ENCODE measurements around the gene ELOVL7. TPM values are rescaled to one million over a fixed set of nuclear protein-coding genes. Genes with fewer than 3 reads are reported as not detected.

Gene ELOVL7
- total and polyA plus RNA-seq, 2 donors (not counting 3 experiments of a cell fraction or from before 2014, with no cell fraction given), result 0.01 to 0.09 TPM

DNA sequence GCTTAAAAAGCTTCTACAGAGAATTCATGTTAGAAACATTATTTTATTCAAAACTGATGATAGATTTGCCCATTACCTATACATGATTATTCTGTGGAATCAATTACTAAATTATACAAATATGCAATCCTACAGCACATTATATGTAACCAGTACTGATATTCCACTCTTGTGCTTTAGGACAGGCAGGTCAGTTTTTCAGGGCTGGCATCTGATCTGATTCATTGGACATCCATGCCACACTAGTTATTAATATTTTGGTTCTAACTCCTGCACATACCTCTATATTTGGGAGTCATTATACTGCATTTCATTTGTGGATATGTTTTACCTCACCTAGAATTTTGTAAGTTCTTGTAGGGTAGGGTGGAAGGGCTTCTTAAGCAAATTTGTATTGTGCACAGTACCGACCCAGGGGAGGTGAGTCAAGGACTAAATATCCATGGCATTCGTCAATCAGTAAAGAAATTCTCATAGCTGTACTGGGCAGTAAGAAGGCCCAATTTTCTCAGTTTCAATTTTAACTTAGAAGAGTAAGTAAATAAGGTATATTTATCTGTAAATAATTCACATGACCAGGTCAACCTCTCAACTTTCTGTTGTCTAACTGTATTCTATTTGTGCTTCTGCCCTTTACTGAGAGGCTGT lies 33.5 kb downstream of the ELOVL7 start:
- ChIA-PET POLR2A (no interaction called here), CTCF (no interaction called here)
- H3K36me3 ChIP-seq (ENCODE audit: control insufficient read depth in 2 of 2, extremely low read depth in 1 of 2, insufficient read depth in 2 of 2, low read length in 2 of 2), result no peaks in the 10 kb centered on the region
- peaks cover 0 to 2% of the 10 kb centered on the region in 2 experiments for H3K27me3 ChIP-seq (ENCODE audit: control insufficient read depth in 2 of 2, insufficient read depth in 2 of 2, low read length in 2 of 2)
- DNase-seq (ENCODE audit: low read depth, low spot score), result no peak
- intact Hi-C loops (cut with micrococcal nuclease) (no loop called here), dilution Hi-C loops (cut with MboI; ENCODE audit: extremely low pct_ligation_motif_present, low sequenced_read_pairs) (no loop called here)
- no peaks in the 10 kb centered on the region for H3K79me2 ChIP-seq (ENCODE audit: control insufficient read depth, insufficient read depth, low read length)
- no peak for TF ChIP-seq JUN (IDR thresholded peaks at IDR 0.05; ENCODE audit: borderline replicate concordance, insufficient read depth, insufficient read length, low read depth)
- TF ChIP-seq GATA2 (IDR thresholded peaks at IDR 0.05; ENCODE audit: insufficient read depth, insufficient read length, low read depth, low read length), result no peak
- TF ChIP-seq POLR2AphosphoS5 (IDR thresholded peaks at IDR 0.05; ENCODE audit: insufficient read depth, low read depth, low read length), result no peak
- TF ChIP-seq POLR2A (IDR thresholded peaks at IDR 0.05; ENCODE audit: low read depth, low read length), result no peak
- TF ChIP-seq FOS (IDR thresholded peaks at IDR 0.05; ENCODE audit: borderline replicate concordance, insufficient read depth, low read length), result no peak
- TF ChIP-seq, protein P1, sequence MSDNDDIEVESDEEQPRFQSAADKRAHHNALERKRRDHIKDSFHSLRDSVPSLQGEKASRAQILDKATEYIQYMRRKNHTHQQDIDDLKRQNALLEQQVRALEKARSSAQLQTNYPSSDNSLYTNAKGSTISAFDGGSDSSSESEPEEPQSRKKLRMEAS (IDR thresholded peaks at IDR 0.05; ENCODE audit: insufficient read depth, insufficient read length), result no peak
- no peak for TF ChIP-seq MYC (IDR thresholded peaks at IDR 0.05; ENCODE audit: low read depth, low read length)
- TF ChIP-seq, protein P2, sequence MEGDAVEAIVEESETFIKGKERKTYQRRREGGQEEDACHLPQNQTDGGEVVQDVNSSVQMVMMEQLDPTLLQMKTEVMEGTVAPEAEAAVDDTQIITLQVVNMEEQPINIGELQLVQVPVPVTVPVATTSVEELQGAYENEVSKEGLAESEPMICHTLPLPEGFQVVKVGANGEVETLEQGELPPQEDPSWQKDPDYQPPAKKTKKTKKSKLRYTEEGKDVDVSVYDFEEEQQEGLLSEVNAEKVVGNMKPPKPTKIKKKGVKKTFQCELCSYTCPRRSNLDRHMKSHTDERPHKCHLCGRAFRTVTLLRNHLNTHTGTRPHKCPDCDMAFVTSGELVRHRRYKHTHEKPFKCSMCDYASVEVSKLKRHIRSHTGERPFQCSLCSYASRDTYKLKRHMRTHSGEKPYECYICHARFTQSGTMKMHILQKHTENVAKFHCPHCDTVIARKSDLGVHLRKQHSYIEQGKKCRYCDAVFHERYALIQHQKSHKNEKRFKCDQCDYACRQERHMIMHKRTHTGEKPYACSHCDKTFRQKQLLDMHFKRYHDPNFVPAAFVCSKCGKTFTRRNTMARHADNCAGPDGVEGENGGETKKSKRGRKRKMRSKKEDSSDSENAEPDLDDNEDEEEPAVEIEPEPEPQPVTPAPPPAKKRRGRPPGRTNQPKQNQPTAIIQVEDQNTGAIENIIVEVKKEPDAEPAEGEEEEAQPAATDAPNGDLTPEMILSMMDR (IDR thresholded peaks at IDR 0.05; ENCODE audit: extremely low read depth in 1 of 2, insufficient read depth in 1 of 2, low read depth in 1 of 2, low read length in 2 of 2), result no peak
- TF ChIP-seq EZH2 (IDR thresholded peaks at IDR 0.05; ENCODE audit: borderline replicate concordance, low read depth, low read length, severe bottlenecking), result no peak
- no TSS peak for BruUV-seq (replicated peaks)
- no peak overlapping the region for H3K27ac ChIP-seq (ENCODE audit: insufficient read depth, low read depth, low read length)
- FAIRE-seq, result no peak
- H3K9me1 ChIP-seq (replicated peaks; ENCODE audit: control insufficient read depth, extremely low read depth, insufficient read depth, low read length), result no peaks in the 10 kb centered on the region
- H3K9ac ChIP-seq (replicated peaks; ENCODE audit: extremely low read depth, insufficient read depth, low read length), result no peak overlapping the region
- H4K20me1 ChIP-seq (replicated peaks; ENCODE audit: control insufficient read depth, extremely low read depth, insufficient read depth, low read length), result no peaks in the 10 kb centered on the region
- no peak overlapping the region for H3K4me2 ChIP-seq (ENCODE audit: insufficient read depth, low read length)
- H3K4me3 ChIP-seq (replicated peaks in 1 of 3; ENCODE audit: insufficient read depth in 1 of 3, low read depth in 1 of 3, low read length in 3 of 3), result no peak overlapping the region
- no peak overlapping the region for H2AFZ ChIP-seq (ENCODE audit: low read depth, low read length)
- H3K9me3 ChIP-seq (replicated peaks; ENCODE audit: control insufficient read depth, insufficient read depth, low read length), result no peaks in the 10 kb centered on the region
- H3K4me1 ChIP-seq (ENCODE audit: control insufficient read depth, extremely low read depth, insufficient read depth, low read length), result no peaks in the 10 kb centered on the region
